Esophagus squamous epithelium (tissue), 5 donors: ENCODE results near the gene YIPF1. TPM values are rescaled to one million over a fixed set of nuclear protein-coding genes. Genes with fewer than 3 reads are reported as not detected.

Experiments
- DNase-seq: peaks from one replicate; lab custom pipeline; 2025; lab: John Stamatoyannopoulos, UW
- H3K27ac ChIP-seq, 4 donors: fragments of 200-600 bp; sonication (generic); one replicate each; pipeline ENCODE4 v1.5.1; 2016 to 2019; ENCODE audit warnings: mild to moderate bottlenecking in 1 of 4
- H3K27me3 ChIP-seq, 4 donors: fragments of 200-600 bp; sonication (generic); 1 replicate in 3 of 4; 2 replicates in 1 of 4; pipeline versions ENCODE4 v1.5.1 to v1.6.0; 2017 to 2021; ENCODE audit warnings: antibody characterized with exemption in 1 of 4
- H3K36me3 ChIP-seq, 3 donors: fragments of 200-600 bp; sonication (generic); one replicate each; pipeline ENCODE4 v1.5.1; 2016 to 2019
- H3K4me1 ChIP-seq, 3 donors: fragments of 200-600 bp; sonication (generic); one replicate each; pipeline ENCODE4 v1.5.1; 2017 to 2019
- H3K4me3 ChIP-seq, 4 donors: fragments of 200-600 bp; sonication (generic); 1 replicate in 3 of 4; 2 replicates in 1 of 4; pipeline ENCODE4 v1.5.1; 2016 to 2019; ENCODE audit warnings: mild to moderate bottlenecking in 2 of 4, moderate library complexity in 1 of 4
- H3K9me3 ChIP-seq, 3 donors: fragments of 200-600 bp; sonication (generic); one replicate each; pipeline ENCODE4 v1.5.1; 2016 to 2019
- CTCF ChIP-seq, 6 experiments: fragments of 450-650 bp in 4 of 6; fragments of 200-600 bp in 2 of 6; sonication (generic) in 2 of 6; IDR thresholded peaks; one replicate each; pipeline ENCODE4 v1.5.1; 2016 to 2019; ENCODE audit warnings: antibody characterized with exemption in 6 of 6, mild to moderate bottlenecking in 4 of 6, moderate library complexity in 4 of 6
- POLR2A ChIP-seq, 4 donors: fragments of 450-650 bp; IDR thresholded peaks; one replicate each; pipeline ENCODE4 v1.6.1; 2017; ENCODE audit warnings: antibody characterized with exemption in 4 of 4, mild to moderate bottlenecking in 4 of 4, moderate library complexity in 3 of 4
- WGBS, 2 donors: methylation state at CpG; one replicate each; pipeline ENCODE4 v1.1.5; 2018; 5-methylcytosine and 5-hydroxymethylcytosine counted together
- intact Hi-C: fragments of 100-400 bp; cut with DNase I; formaldehyde crosslinking; loops from one replicate; pipeline ENCODE4 v1.15.0; 2022
- total RNA-seq, 4 donors: library from RNA; depleted of rRNA; stranded (reverse); fragments of >200 nt; gene quantifications; one replicate each; pipeline ENCODE4 v1.1.0, GENCODE V29; 2016
- donor health status: DM: yes; HTN: yes; CAD: no.

The YIPF1 gene
- total RNA-seq, 4 donors from 2014 or later, result 15.8 to 25.3 (median 17.0) TPM

- H3K4me3 ChIP-seq, result no peak overlapping the region
- 87 to 96% methylated on average over 7 to 8 of the region's 8 CpGs for WGBS, 2 donors
- TF ChIP-seq CTCF (IDR thresholded peaks at IDR 0.05) (no peak), POLR2A (IDR thresholded peaks at IDR 0.05) (no peak)
- no peak overlapping the region for H3K27ac ChIP-seq
- no peak for DNase-seq
- H3K4me1 ChIP-seq, result peaks cover 0 to 8% (median 0%) of the 10 kb centered on the region in 3 donors
- H3K27me3 ChIP-seq, result no peaks in the 10 kb centered on the region
- no peaks in the 10 kb centered on the region for H3K36me3 ChIP-seq
- intact Hi-C loops, result no loop called here
- no peaks in the 10 kb centered on the region for H3K9me3 ChIP-seq
Measured at GRCh38 chr1:53905509-53905908, 15.9 kb upstream of the YIPF1 start.

- Histone ChIP-seq H3K4me3 (no peak overlapping the region), H3K9me3 (no peaks in the 10 kb centered on the region), H3K4me1 (peaks cover 0 to 22% (median 8%) of the 10 kb centered on the region in 3 donors), H3K36me3 (no peaks in the 10 kb centered on the region), H3K27ac (no peak overlapping the region), H3K27me3 (no peaks in the 10 kb centered on the region)
- no peak for DNase-seq
- WGBS, 2 donors, result 71 to 82% methylated on average over 6 to 7 of the region's 7 CpGs
- TF ChIP-seq POLR2A (IDR thresholded peaks at IDR 0.05) (no peak), CTCF (IDR thresholded peaks at IDR 0.05) (no peak)
- intact Hi-C loops, result no loop called here
Measured at GRCh38 chr1:53902235-53903138, 12.9 kb upstream of the YIPF1 start.

- Histone ChIP-seq H3K36me3 (no peaks in the 10 kb centered on the region), H3K9me3 (no peaks in the 10 kb centered on the region), H3K27ac (no peak overlapping the region), H3K4me1 (peaks cover 0 to 44% (median 20%) of the 10 kb centered on the region in 3 donors), H3K4me3 (no peak overlapping the region), H3K27me3 (no peaks in the 10 kb centered on the region)
- WGBS, 2 donors, result 88 to 95% methylated on average over 3 of the region's 3 CpGs
- intact Hi-C loops, result loop anchor here (5.0 kb wide), 1 partner anchor 38 kb away; no protein-coding TSS in a partner anchor
- no peak for DNase-seq
- no peak for TF ChIP-seq CTCF (IDR thresholded peaks at IDR 0.05)
- no peak for TF ChIP-seq POLR2A (IDR thresholded peaks at IDR 0.05)
Measured at GRCh38 chr1:53899708-53900107, 10.1 kb upstream of the YIPF1 start.

GRCh38 chr1:53899206-53899628 is 9.6 kb upstream of the YIPF1 start:
- 3 to 16% methylated on average over 2 of the region's 2 CpGs for WGBS, 2 donors
- intact Hi-C loops, result loop anchor here (5.0 kb wide), 1 partner anchor 38 kb away; no protein-coding TSS in a partner anchor
- H3K27me3 ChIP-seq, result no peaks in the 10 kb centered on the region
- peaks cover 0 to 48% (median 20%) of the 10 kb centered on the region in 3 donors for H3K4me1 ChIP-seq
- H3K27ac ChIP-seq, result no peak overlapping the region
- DNase-seq, result no peak
- no peaks in the 10 kb centered on the region for H3K9me3 ChIP-seq
- no peak for TF ChIP-seq CTCF (IDR thresholded peaks at IDR 0.05)
- no peak for TF ChIP-seq POLR2A (IDR thresholded peaks at IDR 0.05)
- H3K36me3 ChIP-seq, result no peaks in the 10 kb centered on the region
- no peak overlapping the region for H3K4me3 ChIP-seq

GRCh38 chr1:53896635-53897229 is 7.1 kb upstream of the YIPF1 start:
- 50% methylated on average over 2 of the region's 2 CpGs; no CpG with 5 or more reads in 1 of the 2 donors for WGBS, 2 donors
- DNase-seq, result no peak
- TF ChIP-seq POLR2A (IDR thresholded peaks at IDR 0.05) (no peak), CTCF (IDR thresholded peaks at IDR 0.05) (no peak)
- Histone ChIP-seq H3K4me3 (no peak overlapping the region), H3K36me3 (no peaks in the 10 kb centered on the region), H3K27ac (peak overlapping the region in 3 of 4 donors; percentile 58 to 63 (median 62)), H3K9me3 (no peaks in the 10 kb centered on the region), H3K27me3 (no peaks in the 10 kb centered on the region), H3K4me1 (peaks cover 0 to 56% (median 20%) of the 10 kb centered on the region in 3 donors)
- intact Hi-C loops, result loop anchor here (5.0 kb wide), 1 partner anchor 41 kb away; no protein-coding TSS in a partner anchor
